CD4-positive, CD25-positive, alpha-beta regulatory T cell (primary cell): ENCODE measurements around the gene ADGRG1. TPM values are rescaled to one million over a fixed set of nuclear protein-coding genes. Genes with fewer than 3 reads are reported as not detected.

Experiments used
- ATAC-seq, 2 donors: fragments of 150-1000 bp; cut with Tn5 transposase; one replicate each; pipeline ENCODE4 v1.10.0; 2021; ENCODE audit warnings: low read depth in 2 of 2, moderate number of reproducible peaks in 2 of 2, moderate library complexity in 1 of 2
- DNase-seq, 3 donors: peaks; one replicate each; pipeline versions ENCODE4 v3.0.0 to v3.0.0-alpha.2; 2012 to 2022; ENCODE audit warnings: mixed read lengths in 1 of 3
- H3K27ac ChIP-seq: one replicate; pipeline ENCODE4 v1.7.0; 2013; ENCODE audit warnings: mild to moderate bottlenecking, low read length; ENCODE audit not compliant: insufficient read depth, poor library complexity, severe bottlenecking
- H3K27me3 ChIP-seq: one replicate; pipeline ENCODE4 v1.7.0; 2013; ENCODE audit warnings: low read length; ENCODE audit not compliant: control insufficient read depth, insufficient read depth
- H3K36me3 ChIP-seq: one replicate; pipeline ENCODE4 v1.7.0; 2013; ENCODE audit warnings: mild to moderate bottlenecking, low read length, moderate library complexity; ENCODE audit not compliant: control insufficient read depth, insufficient read depth
- H3K4me1 ChIP-seq: 2 replicates; pipeline ENCODE4 v1.7.0; 2013; ENCODE audit warnings: mild to moderate bottlenecking, low read length; ENCODE audit not compliant: insufficient read depth, control insufficient read depth, poor library complexity, severe bottlenecking
- H3K4me3 ChIP-seq: one replicate; pipeline ENCODE4 v1.7.0; 2013; ENCODE audit warnings: low read depth, mild to moderate bottlenecking, low read length, moderate library complexity
- H3K9me3 ChIP-seq, 2 experiments: 1 replicate in 1 of 2; 2 replicates in 1 of 2; pipeline ENCODE4 v1.7.0; 2013; ENCODE audit warnings: low read length in 2 of 2, mild to moderate bottlenecking in 1 of 2, moderate library complexity in 1 of 2; ENCODE audit not compliant: control insufficient read depth in 2 of 2
- H3K27ac Mint-ChIP-seq, 3 donors: one replicate each; pipeline ENCODE4 v1.8.0; 2020 to 2022; ENCODE audit warnings: mild to moderate bottlenecking in 3 of 3, mixed read lengths in 3 of 3, moderate library complexity in 2 of 3
- H3K27me3 Mint-ChIP-seq: one replicate; pipeline ENCODE4 v1.8.0; 2022; ENCODE audit warnings: mild to moderate bottlenecking, mixed read lengths
- H3K36me3 Mint-ChIP-seq: one replicate; pipeline ENCODE4 v1.8.0; 2020; ENCODE audit warnings: mixed read lengths
- H3K4me1 Mint-ChIP-seq, 4 donors: one replicate each; pipeline ENCODE4 v1.8.0; 2020 to 2022; ENCODE audit warnings: mixed read lengths in 4 of 4, mild to moderate bottlenecking in 1 of 4
- H3K4me3 Mint-ChIP-seq, 4 donors: one replicate each; pipeline ENCODE4 v1.8.0; 2020 to 2022; ENCODE audit warnings: mild to moderate bottlenecking in 4 of 4, mixed read lengths in 4 of 4, moderate library complexity in 3 of 4
- H3K9me3 Mint-ChIP-seq, 7 donors: one replicate each; pipeline ENCODE4 v1.8.0; 2020 to 2022; ENCODE audit warnings: mixed read lengths in 7 of 7, mild to moderate bottlenecking in 3 of 7, moderate library complexity in 2 of 7
- polyA plus RNA-seq, 4 donors: library from polyadenylated mRNA; unstranded; fragments of 300-500 nt; fragmentation: Illumina TruSeq; gene quantifications; one replicate each; pipeline ENCODE4 v1.2.3, GENCODE V29; 2021
- total RNA-seq: library from RNA; stranded (reverse); gene quantifications from one replicate; pipeline ENCODE4 v1.2.3, GENCODE V29; 2022

ADGRG1 gene
- total and polyA plus RNA-seq, 5 donors from 2014 or later, result 0.16 to 1.2 (median 0.41) TPM; not detected in 1

- no peak overlapping the region for H3K4me3 Mint-ChIP-seq
- no peaks in the 10 kb centered on the region for H3K27me3 ChIP-seq
- H3K27ac ChIP-seq, result no peak overlapping the region
- H3K9me3 Mint-ChIP-seq, result no peaks in the 10 kb centered on the region
- H3K4me1 Mint-ChIP-seq, result peaks cover 0 to 22% (median 11%) of the 10 kb centered on the region in 4 donors
- no peak overlapping the region for H3K4me3 ChIP-seq
- peaks cover 16% of the 10 kb centered on the region for H3K27me3 Mint-ChIP-seq
- ATAC-seq, result no peak
- peaks cover 13% of the 10 kb centered on the region for H3K4me1 ChIP-seq
- H3K36me3 ChIP-seq, result no peaks in the 10 kb centered on the region
- no peak for DNase-seq
- no peaks in the 10 kb centered on the region for H3K9me3 ChIP-seq
- H3K27ac Mint-ChIP-seq, result peak overlapping the region in 2 of 3 donors; percentile 60 to 86
- no peaks in the 10 kb centered on the region for H3K36me3 Mint-ChIP-seq
Measured at GRCh38 chr16:57647136-57647875, 18.9 kb downstream of the ADGRG1 start.

DNA sequence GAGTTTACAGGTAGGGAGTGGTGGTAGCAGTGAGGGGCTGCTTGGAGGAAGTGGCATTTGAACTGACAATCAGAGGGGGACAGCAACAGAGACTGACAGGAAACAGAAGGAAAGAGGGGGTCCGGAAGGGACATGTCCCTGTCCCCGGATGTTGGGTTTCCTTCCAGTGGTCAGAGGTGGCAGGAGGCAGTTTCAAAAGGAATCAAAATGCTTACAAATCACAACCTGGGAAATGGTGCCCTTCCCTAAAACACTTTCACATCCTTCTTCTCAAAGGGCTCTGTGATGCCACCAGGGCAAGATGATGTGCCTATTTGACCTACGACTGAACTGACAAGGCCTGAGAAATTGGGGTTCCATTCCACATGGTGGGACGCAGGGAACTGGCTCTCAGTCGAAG is 19.7 kb downstream of the ADGRG1 start:
- no peaks in the 10 kb centered on the region for H3K9me3 Mint-ChIP-seq
- Histone ChIP-seq H3K9me3 (no peaks in the 10 kb centered on the region), H3K27ac (no peak overlapping the region), H3K36me3 (no peaks in the 10 kb centered on the region), H3K4me3 (no peak overlapping the region), H3K27me3 (no peaks in the 10 kb centered on the region), H3K4me1 (peaks cover 14% of the 10 kb centered on the region)
- peaks cover 0 to 22% (median 11%) of the 10 kb centered on the region in 4 donors for H3K4me1 Mint-ChIP-seq
- H3K4me3 Mint-ChIP-seq, result no peak overlapping the region
- H3K27ac Mint-ChIP-seq, result peak overlapping the region in 1 of 3 donors; percentile 86
- peaks cover 16% of the 10 kb centered on the region for H3K27me3 Mint-ChIP-seq
- ATAC-seq (no peak), DNase-seq (no peak)
- no peaks in the 10 kb centered on the region for H3K36me3 Mint-ChIP-seq

DNA sequence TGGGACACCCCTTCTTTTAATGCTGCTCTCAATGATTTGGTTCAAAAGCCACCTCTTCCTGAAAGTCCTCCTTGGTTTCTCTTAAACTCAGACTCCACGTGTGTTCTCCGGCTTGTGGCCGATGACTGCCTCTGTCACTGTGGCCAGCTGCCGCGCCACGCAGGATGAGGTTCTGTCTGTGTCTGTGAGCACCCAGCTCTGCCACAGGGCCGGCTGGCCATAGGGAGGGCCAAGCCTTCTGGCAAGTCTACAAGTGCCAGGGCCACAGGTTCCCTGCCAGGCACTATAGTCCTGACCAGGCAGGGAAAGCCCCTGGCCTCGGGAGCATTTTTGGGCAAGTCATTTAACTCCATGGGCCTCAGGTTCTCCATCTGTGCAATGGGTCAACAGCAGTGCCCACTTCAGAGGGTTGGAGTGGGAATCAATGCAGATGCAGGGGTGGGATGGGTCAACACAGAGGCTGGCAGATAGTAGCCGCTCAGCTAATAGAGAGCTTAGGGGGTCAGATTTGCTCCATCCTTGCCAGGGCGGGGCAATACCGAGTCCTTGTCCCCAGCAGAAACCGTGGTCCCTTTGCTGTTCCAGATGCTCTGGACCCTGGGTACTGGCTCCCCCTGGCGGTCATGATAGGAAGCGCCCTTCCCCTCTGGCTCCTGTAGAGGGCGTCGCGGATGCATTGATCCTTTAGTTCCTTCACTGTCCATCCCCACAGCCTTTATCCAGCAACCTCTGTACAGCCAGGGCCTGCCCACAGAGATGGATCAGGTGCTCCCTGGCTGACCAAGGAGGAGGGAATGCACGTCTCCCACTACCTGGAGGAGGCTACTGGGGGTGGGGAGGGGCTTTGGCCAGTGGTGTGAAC is 20.4 kb downstream of the ADGRG1 start:
- H3K27ac ChIP-seq, result no peak overlapping the region
- Mint-ChIP-seq H3K27me3 (peaks cover 16% of the 10 kb centered on the region), H3K4me1 (peaks cover 0 to 22% (median 11%) of the 10 kb centered on the region in 4 donors), H3K9me3 (no peaks in the 10 kb centered on the region), H3K27ac (peak overlapping the region in 2 of 3 donors; percentile 20 to 38), H3K36me3 (no peaks in the 10 kb centered on the region), H3K4me3 (peak overlapping the region in 1 of 4 donors; percentile 28)
- peaks cover 14% of the 10 kb centered on the region for H3K4me1 ChIP-seq
- H3K36me3 ChIP-seq, result no peaks in the 10 kb centered on the region
- H3K9me3 ChIP-seq, result no peaks in the 10 kb centered on the region
- ATAC-seq, result peak; percentile 75 to 82
- H3K4me3 ChIP-seq, result no peak overlapping the region
- no peaks in the 10 kb centered on the region for H3K27me3 ChIP-seq
- DNase-seq, result peak; percentile 69 to 83 (median 80)

- Histone ChIP-seq H3K9me3 (no peaks in the 10 kb centered on the region), H3K4me1 (peaks cover 14% of the 10 kb centered on the region), H3K4me3 (no peak overlapping the region), H3K27ac (no peak overlapping the region), H3K27me3 (no peaks in the 10 kb centered on the region), H3K36me3 (no peaks in the 10 kb centered on the region)
- peak overlapping the region in 2 of 3 donors; percentile 20 to 38 for H3K27ac Mint-ChIP-seq
- H3K27me3 Mint-ChIP-seq, result peaks cover 16% of the 10 kb centered on the region
- no peaks in the 10 kb centered on the region for H3K36me3 Mint-ChIP-seq
- no peaks in the 10 kb centered on the region for H3K9me3 Mint-ChIP-seq
- H3K4me1 Mint-ChIP-seq, result peaks cover 0 to 22% (median 11%) of the 10 kb centered on the region in 4 donors
- ATAC-seq (no peak), DNase-seq (no peak)
- H3K4me3 Mint-ChIP-seq, result no peak overlapping the region
Measured at GRCh38 chr16:57649443-57649751, 21.0 kb downstream of the ADGRG1 start.

- ATAC-seq (no peak), DNase-seq (no peak)
- no peaks in the 10 kb centered on the region for H3K36me3 Mint-ChIP-seq
- Histone ChIP-seq H3K4me1 (peaks cover 14% of the 10 kb centered on the region), H3K36me3 (no peaks in the 10 kb centered on the region), H3K4me3 (no peak overlapping the region), H3K9me3 (no peaks in the 10 kb centered on the region), H3K27ac (no peak overlapping the region), H3K27me3 (no peaks in the 10 kb centered on the region)
- peak overlapping the region in 1 of 3 donors; percentile 60 for H3K27ac Mint-ChIP-seq
- H3K4me3 Mint-ChIP-seq, result no peak overlapping the region
- H3K27me3 Mint-ChIP-seq, result peaks cover 16% of the 10 kb centered on the region
- H3K4me1 Mint-ChIP-seq, result peaks cover 0 to 22% (median 11%) of the 10 kb centered on the region in 4 donors
- no peaks in the 10 kb centered on the region for H3K9me3 Mint-ChIP-seq
Measured at GRCh38 chr16:57649846-57650245, 21.4 kb downstream of the ADGRG1 start.

DNA sequence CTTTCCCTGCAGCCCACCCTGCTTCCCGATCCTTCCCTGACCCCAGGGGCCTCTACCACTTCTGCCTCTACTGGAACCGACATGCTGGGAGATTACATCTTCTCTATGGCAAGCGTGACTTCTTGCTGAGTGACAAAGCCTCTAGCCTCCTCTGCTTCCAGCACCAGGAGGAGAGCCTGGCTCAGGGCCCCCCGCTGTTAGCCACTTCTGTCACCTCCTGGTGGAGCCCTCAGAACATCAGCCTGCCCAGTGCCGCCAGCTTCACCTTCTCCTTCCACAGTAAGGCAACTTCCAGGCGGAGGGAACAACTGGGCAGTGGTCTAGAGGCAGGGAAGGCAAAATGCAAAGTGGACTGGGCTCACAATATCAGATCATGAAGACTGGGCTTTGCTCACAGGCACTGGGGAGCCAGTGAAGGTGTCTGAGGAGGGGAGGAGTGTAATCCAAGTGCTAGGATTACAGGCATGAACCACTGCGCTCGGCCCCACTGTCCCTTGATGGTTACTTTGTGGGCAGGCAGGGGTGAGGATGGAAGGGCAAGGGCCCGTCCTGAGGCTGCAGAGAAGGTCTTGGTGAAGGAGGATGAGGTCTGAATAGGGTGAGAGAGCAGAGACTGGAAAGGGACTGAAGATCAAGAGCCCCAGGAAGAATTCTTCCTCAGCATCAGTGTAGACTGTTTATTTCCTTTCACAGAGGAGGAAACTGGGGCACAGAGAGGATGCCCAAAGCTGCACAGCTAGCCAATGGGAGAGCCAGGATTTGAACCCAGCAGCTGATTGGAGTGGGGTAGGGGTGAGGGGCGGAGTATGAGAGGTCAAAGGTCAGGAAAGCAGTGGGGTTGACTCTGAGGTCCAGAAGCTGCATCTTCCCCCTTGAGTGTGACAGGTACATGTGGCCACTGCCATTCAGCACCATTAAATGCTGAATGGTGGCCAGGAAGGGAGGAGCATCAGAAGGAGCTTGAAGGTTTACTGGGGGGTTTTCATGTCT is 23.2 kb downstream of the ADGRG1 start:
- peak overlapping the region in 1 of 4 donors; percentile 23 for H3K4me3 Mint-ChIP-seq

More for the DNA sequence above, 23.2 kb downstream of the ADGRG1 start:
- Histone ChIP-seq H3K27me3 (no peaks in the 10 kb centered on the region), H3K4me3 (no peak overlapping the region), H3K36me3 (no peaks in the 10 kb centered on the region), H3K9me3 (no peaks in the 10 kb centered on the region), H3K27ac (no peak overlapping the region), H3K4me1 (peaks cover 14% of the 10 kb centered on the region)
- Mint-ChIP-seq H3K4me1 (peaks cover 0 to 22% (median 11%) of the 10 kb centered on the region in 4 donors), H3K27me3 (peaks cover 16% of the 10 kb centered on the region), H3K36me3 (no peaks in the 10 kb centered on the region), H3K27ac (peak overlapping the region; percentile 14 to 85 (median 34)), H3K9me3 (no peaks in the 10 kb centered on the region)
- ATAC-seq, result peak in 1 of 2 donors; percentile 25
- DNase-seq, result peak in 1 of 3 donors; percentile 67
